ENCODE results near the gene AMIGO1.

GRCh38 chr1:109501644-109502363 is 7.7 kb downstream of the AMIGO1 start:
- TF ChIP-seq POLR2AphosphoS5 (IDR thresholded peaks at IDR 0.05) (no peak), CTCF (IDR thresholded peaks at IDR 0.05) (no peak), POLR2A (IDR thresholded peaks at IDR 0.05) (no peak), EP300 (IDR thresholded peaks at IDR 0.05) (no peak)
